Pulmonary artery endothelial cell (primary cell): Measurements from ENCODE around the gene PKN1. TPM values are rescaled to one million over a fixed set of nuclear protein-coding genes. Genes with fewer than 3 reads are reported as not detected.
"Not testable (repeated sequence)": the region's sequence is repeated elsewhere in the genome, so short reads cannot be mapped to it uniquely, and the experiment has no call there.

Experiments
- DNase-seq: peaks from one replicate; pipeline ENCODE4 v3.0.0-alpha.2; 2011; ENCODE audit warnings: low read depth, low spot score
- total RNA-seq: library from RNA; depleted of rRNA; stranded (reverse); fragments of >200 nt; gene quantifications from 2 replicates; pipeline ENCODE4 v1.2.3, GENCODE V29; 2014

The PKN1 gene
- total RNA-seq, 1 donor from 2014 or later, result 291 TPM

GRCh38 chr19:14482172-14482941 is 49.3 kb downstream of the PKN1 start:
- no peak for DNase-seq

GRCh38 chr19:14487370-14488125 is 54.4 kb downstream of the PKN1 start:
- no peak for DNase-seq

GRCh38 chr19:14492756-14493337 is 59.7 kb downstream of the PKN1 start:
- no peak for DNase-seq

- no peak for DNase-seq
Measured at GRCh38 chr19:14494411-14494810, 61.3 kb downstream of the PKN1 start.

- no peak for DNase-seq
Measured at GRCh38 chr19:14494910-14495671, 62.0 kb downstream of the PKN1 start.

- no peak for DNase-seq
Measured at GRCh38 chr19:14495672-14496028, 62.5 kb downstream of the PKN1 start.

GRCh38 chr19:14496029-14496833 is 63.1 kb downstream of the PKN1 start, which contains the start of gene GIPC1:
GIPC1 (minus strand) TSS chr19:14496127; CDS start chr19:14482976, 13,151 bp downstream.
- peak; percentile 98 for DNase-seq

GRCh38 chr19:14496834-14497227 is 63.7 kb downstream of the PKN1 start:
- DNase-seq, result no peak

- DNase-seq, result no peak
Measured at GRCh38 chr19:14497228-14497921, 64.3 kb downstream of the PKN1 start.

GRCh38 chr19:14502334-14503092 is 69.4 kb downstream of the PKN1 start:
- DNase-seq, result no peak

- DNase-seq, result no peak
Measured at GRCh38 chr19:14503285-14503684, 70.2 kb downstream of the PKN1 start.

GRCh38 chr19:14504575-14504974 is 71.5 kb downstream of the PKN1 start:
- DNase-seq, result not testable (repeated sequence)

- DNase-seq, result no peak
Measured at GRCh38 chr19:14505488-14506239, 72.6 kb downstream of the PKN1 start.

GRCh38 chr19:14507704-14508542 is 74.8 kb downstream of the PKN1 start:
- no peak for DNase-seq

- no peak for DNase-seq
Measured at GRCh38 chr19:14510311-14511228, 77.5 kb downstream of the PKN1 start.

- DNase-seq, result no peak
Measured at GRCh38 chr19:14511229-14511593, 78.1 kb downstream of the PKN1 start.
